HG02840 (cell line): ENCODE results near the gene BTBD9.

Source experiments
- ATAC-seq: cut with Tn5 transposase; IDR thresholded peaks from one replicate; pipeline ENCODE4 v1.9.1; 2021; ENCODE audit warnings: mild to moderate bottlenecking, moderate library complexity, moderate number of reproducible peaks; ENCODE audit not compliant: unreplicated experiment, low FRiP score

Gene BTBD9

DNA sequence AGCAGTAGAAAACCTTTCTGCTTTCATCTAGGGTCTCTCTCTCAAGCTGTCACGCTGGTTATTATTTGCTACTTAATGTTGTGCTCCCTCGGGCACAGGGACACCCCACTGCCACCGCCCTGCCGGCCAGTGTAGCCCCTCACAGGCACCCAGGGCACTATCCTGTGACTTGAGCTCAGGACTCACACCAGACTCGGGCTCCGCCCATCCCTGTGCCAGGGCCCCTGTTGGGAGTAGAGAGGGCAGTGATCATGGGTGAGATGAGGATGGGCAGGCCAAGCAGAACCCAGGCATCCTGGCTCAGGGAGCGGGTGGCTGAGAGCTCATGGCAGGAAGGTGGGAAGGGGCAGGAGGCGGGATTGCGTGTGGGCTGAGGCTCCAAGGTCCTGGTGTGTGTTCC is 448.3 kb downstream of the BTBD9 start:
- no peak for ATAC-seq

DNA sequence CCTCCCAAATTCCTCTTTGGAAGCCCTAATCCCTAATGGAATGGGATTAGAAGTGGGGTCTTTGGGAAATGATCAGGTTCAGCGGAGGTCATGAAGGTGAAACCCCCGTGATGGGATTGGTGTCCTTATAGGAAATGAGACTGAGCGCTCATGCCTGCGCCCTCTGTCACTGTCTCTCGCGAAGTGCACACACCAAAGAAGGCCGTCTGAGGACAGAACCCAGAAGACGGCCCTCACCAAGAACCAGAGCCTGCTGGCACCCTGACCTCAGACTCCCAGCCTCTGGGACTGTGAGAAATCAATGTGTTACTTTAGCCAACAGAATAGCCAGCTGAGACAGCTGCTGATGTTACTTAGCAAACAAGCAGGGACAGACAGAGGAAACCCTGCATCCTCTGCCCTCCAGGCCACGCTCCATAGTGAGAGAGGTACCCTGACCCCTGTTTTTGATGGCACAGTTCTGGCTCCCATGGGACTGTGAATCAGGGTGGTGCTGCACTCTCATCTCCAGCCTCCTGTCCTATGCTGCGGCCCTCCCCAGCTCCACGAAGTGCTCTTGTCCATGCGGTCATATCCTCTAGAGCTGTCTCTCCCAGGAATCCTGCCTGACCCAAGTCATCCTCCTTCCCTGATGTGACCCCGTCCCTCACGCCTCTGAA is 450.9 kb downstream of the BTBD9 start:
- ATAC-seq = no peak

DNA sequence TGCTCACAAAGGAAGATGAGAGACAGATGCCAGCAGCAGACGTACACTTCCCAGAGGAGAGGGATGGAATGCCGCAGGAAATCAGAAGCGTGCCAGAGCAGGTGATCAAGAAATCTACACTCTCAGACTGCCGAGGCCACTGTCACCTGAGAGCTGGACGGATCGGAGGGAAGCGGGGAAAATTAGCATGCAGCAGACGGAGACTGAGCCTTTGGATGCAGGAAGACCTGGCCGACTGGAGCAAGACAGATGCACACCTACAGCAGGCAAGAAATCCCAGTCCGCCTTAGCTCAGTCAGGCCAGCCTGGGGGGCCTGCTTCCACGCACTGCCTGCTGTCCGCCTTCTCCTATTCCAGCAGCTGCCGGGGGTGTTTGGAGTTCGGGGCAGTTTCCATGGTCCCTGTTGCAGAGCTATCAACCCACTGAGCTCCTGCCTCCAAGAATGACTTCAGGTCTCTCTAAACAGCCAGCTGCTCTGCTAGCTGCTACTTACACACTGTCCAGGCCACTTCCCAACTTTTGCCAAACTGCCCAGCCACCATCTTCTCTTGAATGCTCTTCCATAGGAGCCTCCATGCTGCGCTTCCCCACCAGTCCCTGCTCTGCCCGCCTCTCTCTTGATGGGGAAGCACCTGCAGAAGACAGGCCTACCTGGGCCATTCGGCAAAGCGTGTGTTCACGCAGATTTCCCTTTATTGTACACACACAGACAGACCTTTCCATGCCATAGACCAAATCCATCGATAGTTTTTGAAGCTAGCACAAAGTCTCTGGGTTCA is 451.7 kb downstream of the BTBD9 start:
- ATAC-seq = no peak

DNA sequence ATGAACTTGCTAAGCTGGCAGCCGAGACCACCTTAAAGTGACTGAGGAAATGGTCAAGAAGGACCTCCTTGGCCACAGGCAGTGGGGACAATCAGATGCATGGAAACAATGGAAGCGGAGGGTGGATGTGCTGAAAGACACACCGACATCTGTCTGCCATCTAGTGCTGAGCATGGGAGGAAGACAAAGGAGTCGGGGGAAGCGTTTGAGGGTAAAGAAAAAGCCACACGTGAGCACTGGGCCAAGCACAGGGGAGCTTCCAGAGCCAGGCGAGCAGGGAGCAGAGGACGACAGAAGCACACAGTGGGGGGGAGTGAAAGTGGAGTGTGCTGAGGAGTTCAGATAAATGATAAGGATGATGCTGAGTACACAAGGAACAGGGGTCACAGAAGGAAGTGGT is 452.4 kb downstream of the BTBD9 start:
- no peak for ATAC-seq

DNA sequence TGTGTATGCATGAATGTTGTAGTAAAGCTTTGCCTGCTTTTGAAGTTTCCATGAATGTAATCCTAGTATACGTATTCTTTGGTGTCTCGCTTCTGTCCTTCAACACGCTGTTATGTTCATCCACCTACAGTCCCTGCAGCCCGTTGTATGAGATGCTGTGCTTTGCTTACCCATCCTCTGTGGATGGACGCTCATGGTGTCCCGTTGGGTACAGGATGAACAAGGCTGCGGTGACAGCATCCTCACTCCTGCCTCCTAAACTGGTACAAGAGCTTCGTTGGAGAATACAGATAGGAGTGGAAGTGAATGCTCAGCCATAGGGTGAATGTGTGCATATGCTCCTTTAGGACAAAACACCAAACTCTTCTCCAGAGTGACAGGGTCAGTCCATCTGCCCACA is 454.0 kb downstream of the BTBD9 start:
- no peak for ATAC-seq

DNA sequence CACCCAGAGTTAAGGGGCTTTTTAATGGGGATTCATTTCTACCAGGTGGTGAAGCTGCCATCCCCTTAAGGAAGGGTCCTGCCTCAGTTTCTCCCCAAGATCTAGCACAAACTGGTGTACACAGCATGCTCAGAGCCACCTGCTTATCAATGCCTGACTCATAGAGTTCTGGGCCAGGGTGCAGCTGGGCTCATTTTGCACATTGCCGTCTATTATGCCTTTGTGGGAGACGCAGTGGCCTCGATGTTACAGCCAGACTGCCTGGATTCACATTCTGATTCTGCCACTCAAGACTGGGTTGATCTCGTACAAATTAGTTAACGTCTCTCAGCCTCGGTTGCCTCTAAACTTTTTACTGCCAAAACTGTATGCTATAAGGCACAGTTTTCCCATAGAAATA is 454.5 kb downstream of the BTBD9 start:
- no peak for ATAC-seq

DNA sequence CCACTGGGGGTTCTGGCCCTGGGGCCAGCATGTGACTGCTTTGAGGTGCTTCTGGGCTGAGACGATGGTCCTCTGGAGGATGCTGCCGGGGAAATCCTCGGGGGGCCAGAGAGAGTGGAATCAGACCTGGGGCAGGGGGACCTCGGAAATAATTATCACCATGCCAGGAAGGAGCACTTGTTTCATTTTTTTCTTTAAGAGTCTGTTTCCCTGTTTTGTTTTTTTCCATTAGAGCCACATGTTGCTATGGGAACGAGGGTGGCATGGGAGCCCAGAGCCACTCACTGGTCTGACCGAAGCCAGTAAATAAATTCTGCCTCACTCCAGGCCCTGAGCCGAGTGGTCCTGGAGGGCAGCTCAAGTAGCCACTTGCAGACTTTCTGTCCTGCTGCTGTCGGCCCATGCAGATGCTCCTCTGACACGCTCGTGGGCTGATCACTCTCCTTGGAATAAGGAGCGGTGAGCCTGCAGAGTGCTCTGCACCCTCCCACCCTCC is 455.1 kb downstream of the BTBD9 start:
- no peak for ATAC-seq

DNA sequence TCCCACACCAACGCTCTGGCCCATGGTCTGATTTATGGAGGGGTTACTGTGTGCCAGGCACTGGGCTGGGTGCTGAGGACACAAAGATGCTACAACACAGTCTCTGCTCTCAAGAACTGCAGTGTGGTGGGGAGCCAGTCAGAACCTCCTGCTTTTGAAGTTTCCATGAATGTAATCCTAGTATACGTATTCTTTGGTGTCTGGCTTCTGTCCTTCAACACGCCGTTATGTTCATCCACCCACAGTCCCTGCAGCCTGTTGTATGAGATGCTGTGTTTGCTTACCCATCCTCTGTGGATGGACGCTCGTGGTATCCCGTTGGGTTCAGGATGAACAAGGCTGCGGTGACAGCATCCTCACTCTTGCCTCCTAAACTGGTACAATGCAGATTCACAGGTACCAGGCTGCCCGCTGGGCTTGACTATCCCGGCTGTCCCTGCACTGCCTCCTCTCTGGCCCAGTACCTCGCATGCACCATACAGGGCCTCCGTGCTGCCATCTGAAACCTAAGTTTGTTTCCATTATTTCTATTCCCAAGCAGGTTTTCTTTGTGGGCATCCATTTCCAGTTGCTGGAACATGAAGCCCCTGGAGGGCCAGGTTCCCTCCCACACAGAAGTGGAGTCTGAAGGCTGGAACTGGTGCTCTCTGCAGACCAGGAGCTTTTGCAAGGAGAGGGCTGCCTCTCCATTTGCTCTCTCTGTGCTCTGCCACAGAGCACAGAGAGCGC is 455.7 kb downstream of the BTBD9 start:
- ATAC-seq = no peak

DNA sequence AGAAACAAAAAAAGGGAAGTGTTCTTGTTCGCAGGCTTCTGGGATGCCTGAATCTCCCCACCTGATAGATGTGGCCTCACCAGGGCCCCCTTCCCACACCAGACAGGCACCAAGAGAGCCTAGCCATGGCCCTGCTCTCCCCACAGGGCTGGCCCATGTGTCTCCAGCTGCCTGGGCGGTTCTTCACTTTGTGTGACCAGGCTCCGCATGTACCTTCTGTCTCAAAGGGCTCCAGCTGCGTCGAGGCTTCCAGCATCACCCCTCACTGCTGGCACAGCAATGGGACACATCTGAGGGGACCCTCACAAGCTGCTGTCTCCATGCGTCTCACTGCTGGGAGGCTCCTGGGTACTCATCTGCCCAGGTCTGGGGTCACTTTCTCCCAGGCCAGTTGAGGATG is 457.3 kb downstream of the BTBD9 start:
- no peak for ATAC-seq

DNA sequence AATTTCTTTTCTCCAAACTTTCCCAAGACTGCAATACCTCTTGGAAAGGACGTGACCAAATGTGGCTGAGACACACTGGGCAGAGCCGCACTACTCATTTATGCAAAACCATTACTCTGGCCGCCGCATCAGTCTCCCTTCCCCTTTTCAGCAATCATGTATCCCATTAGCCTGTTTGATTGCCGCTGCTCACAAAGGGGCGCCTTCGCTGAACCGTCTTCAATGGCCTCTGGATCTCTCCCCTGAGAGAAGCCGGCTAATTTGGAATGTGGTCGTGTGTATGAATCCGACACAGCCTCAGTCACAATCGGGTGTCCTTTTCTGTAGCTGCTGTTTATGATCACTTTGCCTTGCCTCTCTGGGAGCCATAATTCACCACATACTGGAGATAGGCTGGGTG is 459.1 kb downstream of the BTBD9 start:
- ATAC-seq = no peak

DNA sequence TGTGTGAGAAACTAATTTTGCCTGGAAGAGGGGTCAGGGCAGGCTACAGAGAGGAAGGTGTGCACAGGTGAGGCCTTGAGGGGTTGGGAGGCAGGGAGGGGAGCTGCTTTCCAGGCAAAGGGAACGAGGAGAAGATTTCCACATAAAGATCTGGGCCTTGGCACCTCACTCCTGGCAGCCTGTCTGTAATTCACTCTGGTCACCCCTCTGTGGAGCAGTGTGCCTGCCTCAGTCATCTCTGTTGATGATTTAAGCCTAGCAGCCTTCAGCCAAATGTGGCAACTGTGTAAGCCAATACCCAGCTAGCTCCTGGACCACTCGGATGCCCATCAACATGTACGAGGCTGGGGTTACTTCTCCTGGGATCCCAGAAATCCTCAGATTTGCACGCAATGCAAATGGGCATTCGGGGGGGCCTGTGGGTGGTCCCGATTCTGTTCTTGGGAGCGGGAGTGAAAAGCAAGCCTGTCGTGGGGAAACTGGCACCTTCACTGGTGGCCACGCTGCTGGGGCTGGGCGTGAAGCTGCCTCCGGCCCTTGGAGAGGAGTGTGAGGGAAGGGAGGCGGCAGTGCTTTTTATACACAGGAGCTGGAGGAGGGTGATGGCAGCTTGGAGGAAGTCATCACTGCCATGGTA is 459.8 kb downstream of the BTBD9 start:
- ATAC-seq = no peak

DNA sequence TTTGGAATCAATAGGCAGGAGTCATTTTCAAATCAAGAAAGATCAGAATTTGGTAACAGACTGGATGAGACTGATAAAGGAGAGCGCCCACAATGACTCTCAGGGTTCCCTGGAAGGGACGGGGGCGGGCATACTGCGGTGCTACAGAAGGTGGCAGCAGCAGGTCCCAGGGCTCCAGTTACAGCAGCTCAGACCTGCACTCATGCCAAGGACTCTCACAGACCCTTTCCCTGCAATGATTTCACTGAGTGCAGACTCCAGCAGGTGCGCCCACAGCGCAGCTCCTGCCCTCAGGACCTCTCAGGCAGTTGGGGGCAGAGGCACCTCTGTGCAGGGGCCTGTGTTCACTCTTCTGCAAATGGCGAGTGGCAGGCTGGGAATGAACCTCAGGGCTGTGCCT is 460.4 kb downstream of the BTBD9 start:
- no peak for ATAC-seq

DNA sequence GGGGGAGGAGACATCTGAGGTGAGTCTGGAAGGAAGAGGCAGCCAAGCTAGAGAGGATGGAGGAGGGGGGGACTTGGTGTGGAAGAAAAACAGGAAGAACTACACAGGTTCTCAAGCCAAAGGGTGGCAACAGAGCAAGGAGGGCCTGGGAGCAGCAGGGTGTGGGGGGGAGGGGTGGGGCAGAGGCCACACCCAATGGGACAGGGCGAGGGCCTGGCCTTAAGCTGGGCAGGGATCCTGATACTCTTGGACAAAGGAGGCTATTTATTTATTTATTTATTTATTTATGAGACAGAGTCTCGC is 461.2 kb downstream of the BTBD9 start:
- no peak for ATAC-seq

DNA sequence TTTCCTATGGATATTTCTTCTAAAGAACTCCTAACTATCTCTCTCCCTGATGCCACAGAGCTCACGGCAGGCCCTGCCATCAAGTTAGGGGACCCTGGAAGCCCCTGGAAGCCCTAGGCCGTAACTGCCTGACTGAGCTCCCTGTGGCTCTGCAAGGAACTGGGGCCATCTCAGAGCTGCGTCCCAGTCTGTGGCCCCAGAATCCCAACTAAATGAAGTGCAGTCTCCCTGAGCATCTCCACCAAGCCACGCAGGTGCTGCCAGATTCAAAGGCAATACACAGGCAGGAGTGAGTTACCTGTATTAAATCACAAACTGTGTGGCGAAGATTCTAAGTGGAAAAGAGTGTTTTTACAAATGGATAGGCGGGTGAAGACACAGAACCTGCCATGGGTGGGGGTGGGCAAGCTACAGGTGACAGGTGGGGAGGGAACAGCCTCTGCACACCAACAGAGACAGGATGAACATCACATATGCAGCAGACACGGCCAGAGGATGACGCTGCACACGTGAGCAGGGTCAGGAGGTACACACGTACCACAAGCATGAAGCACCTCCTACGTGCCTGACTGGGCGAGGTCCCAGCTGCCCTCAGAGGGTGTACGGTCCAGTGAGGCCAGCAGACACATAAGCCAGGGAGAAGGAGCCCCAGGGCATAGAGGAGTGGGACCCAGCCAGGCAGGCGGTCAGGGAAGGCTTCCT is 461.7 kb downstream of the BTBD9 start:
- no peak for ATAC-seq

DNA sequence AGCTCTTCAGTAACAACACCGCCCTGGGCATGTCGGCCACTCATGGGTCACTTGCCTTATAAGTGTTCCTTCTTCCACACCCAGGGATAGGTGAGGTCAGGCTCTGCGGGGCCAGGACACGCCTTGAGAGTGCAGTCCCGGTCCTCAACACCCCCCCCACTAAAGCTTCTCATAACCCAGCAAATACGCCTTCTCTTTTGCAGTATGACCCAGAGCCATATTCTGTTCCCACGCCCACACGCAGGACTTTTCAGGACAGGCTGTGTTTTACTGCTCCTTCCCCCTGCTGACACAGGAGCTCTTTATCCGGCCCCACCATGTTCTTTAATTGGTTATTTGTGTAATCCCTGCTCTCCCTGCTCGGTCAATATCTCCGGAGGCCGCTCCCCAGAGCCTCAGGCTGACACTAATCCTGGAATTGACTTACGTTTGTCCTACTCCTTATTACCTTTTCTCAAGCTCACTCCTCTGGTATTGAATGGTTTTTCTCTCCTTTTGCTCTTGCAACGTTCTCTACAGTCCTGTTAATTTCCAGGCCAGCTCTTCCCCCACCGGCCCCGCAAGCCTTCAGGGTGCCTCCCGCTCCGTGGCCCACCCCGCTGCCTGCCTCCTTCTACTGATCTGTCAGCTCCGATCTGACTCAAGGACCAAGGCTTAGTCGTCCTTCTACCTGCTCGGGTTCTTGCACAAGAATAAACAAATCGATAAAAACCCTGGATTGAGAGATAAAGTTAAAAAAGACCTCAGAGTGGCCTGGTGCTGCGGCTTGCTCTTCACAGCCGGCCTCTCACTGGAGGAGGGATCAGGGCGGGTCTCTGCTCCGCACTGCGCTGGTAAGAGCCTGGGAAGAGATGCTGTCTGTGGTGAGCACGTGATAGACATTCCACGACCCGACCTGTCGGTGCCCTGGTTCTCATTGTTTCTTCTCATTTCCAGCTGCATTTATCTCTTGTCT is 462.7 kb downstream of the BTBD9 start:
- no peak for ATAC-seq

DNA sequence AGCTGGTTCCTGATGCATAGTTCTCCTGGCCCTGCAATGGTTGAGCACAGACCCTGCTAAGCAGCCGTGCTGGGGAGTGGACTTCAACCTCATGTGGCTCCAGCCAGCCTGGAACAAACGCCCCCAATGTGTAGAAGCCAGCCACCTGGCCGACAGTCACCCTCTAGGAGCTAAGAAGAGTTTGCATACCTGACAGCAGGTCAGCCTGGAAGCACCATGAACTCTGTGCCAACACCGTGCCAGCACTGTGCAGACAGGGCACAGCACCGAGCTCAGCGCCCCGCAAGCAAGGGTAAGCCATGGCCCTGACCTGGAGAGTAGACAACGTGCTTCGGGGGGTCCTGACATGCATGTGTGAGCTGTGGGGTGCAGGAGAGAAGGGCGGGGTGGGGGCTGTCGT is 463.9 kb downstream of the BTBD9 start:
- ATAC-seq = no peak

DNA sequence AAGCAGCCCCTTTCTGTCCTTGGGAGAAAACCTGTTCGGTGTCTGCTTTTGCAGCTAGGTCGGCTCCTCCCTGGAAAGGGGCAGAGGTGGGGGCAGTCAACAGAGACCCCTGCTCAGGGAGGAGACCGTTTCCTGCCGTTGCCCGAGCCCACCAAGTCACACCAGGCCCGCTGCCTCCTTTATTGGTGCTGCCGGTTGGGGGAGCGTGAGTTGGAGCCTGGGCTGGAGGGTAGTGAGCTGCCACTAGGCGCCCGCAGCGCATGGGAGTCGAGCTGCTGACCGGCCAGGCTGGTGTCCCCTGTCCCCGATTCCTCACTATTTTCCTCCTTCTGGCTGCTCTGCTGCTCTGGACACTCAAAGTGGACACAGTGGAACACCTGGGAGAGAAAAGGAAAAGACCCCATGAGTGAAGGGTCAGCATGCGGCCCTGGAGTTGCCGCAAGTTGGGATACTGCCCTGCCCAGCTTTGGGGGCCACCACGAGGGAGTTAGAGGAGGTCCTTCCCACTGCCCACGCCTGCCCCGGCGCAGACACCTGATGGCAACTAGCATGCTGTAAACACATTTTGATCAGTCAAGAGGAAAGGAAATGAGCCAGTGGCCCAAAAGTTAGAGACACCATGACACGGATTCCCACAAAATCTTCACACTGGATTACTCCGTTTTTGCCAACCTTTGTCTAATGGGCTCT is 464.8 kb downstream of the BTBD9 start:
- no peak for ATAC-seq

DNA sequence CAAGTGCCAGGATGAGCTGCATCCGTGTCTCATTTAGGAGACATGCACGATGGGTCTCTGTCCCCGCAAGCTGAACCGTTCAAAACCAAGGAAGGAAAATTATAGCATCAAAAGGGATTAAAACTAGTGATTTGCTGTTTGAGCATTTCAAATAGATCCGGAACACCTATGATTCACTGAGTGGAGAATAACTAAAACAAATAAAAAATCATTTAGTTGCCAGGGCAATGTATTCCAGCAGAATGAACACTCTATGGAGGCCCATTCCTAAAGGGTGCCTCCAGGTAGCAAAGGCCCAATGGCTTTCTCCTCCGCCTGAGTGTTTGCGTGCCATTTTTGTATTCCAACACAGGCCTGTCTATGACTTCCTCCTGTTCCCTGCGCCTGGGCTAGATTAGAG is 465.4 kb downstream of the BTBD9 start:
- ATAC-seq = no peak

DNA sequence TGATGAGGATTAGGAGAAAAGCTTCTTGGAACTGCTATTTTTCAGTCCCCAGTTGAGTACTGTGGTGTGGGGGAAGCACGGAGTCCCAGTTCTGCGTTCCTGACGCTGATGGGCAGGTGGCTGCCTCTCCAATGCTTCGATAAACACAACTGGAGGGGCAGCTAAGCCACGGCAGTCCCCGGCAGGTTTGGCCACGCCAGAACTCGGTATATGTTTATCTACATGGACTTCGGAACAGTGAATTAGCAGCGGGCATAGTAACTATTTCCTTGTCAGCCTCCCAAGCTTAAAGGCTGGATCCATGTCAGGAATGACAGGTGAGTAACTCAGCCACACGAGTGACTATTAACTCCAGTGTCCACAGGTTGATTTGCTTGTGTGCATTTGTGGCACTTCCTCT is 465.8 kb downstream of the BTBD9 start:
- no peak for ATAC-seq
